Left ventricle myocardium inferior (tissue), 1 donor: ENCODE data around the gene FAM47C. TPM values are rescaled to one million over a fixed set of nuclear protein-coding genes. Genes with fewer than 3 reads are reported as not detected.
"Not testable (repeated sequence)": the region's sequence is repeated elsewhere in the genome, so short reads cannot be mapped to it uniquely, and the experiment has no call there.

ENCODE experiments used
- DNase-seq: peaks from one replicate; pipeline ENCODE4 v3.0.0-alpha.2; 2020
- H3K27ac ChIP-seq: fragments of 200-600 bp; replicated peaks from 2 replicates; pipeline ENCODE4 v1.8.0; 2021
- H3K27me3 ChIP-seq: fragments of 200-600 bp; 2 replicates; pipeline ENCODE4 v1.8.0; 2021; ENCODE audit warnings: low read depth
- H3K36me3 ChIP-seq: fragments of 200-600 bp; 2 replicates; pipeline ENCODE4 v1.8.0; 2021
- H3K4me1 ChIP-seq: fragments of 200-600 bp; 2 replicates; pipeline ENCODE4 v1.8.0; 2021
- H3K4me3 ChIP-seq: fragments of 200-600 bp; 2 replicates; pipeline ENCODE4 v1.8.0; 2021; ENCODE audit warnings: mild to moderate bottlenecking, moderate library complexity
- H3K9me3 ChIP-seq: fragments of 200-600 bp; replicated peaks from 2 replicates; pipeline ENCODE4 v1.8.0; 2021
- CTCF ChIP-seq: fragments of 200-600 bp; IDR thresholded peaks from 2 replicates; pipeline ENCODE4 v1.8.0; 2021; ENCODE audit warnings: antibody characterized with exemption, mild to moderate bottlenecking, borderline replicate concordance
- intact Hi-C: fragments of 100-400 bp; cut with micrococcal nuclease; formaldehyde crosslinking; loops from one replicate; pipeline ENCODE4 v1.11.0; 2022
- total RNA-seq: library from RNA; stranded (reverse); fragmentation: NEBNext Ultra II Directional; extraction: Animal tissue kit (Norgen Biotek cat#: 25700); gene quantifications from one replicate; pipeline ENCODE4 v1.2.1, GENCODE V29; 2021
- donor health status: DM: no; HTN: yes; CAD: no; lungs with severe emphysema.

FAM47C gene
- total RNA-seq, 1 donor from 2014 or later: not detected

- H3K4me1 ChIP-seq: no peaks in the 10 kb centered on the region
- H3K36me3 ChIP-seq: no peaks in the 10 kb centered on the region
- H3K27me3 ChIP-seq: no peaks in the 10 kb centered on the region
- no peak overlapping the region for H3K27ac ChIP-seq
- no peak overlapping the region for H3K4me3 ChIP-seq
- no peak for DNase-seq
- intact Hi-C loops: no loop called here
- no peak for TF ChIP-seq CTCF
- no peaks in the 10 kb centered on the region for H3K9me3 ChIP-seq
These were observed 2.3 kb downstream of the FAM47C start for GRCh38 chrX:37010496-37010895.

- H3K9me3 ChIP-seq, H3K27ac ChIP-seq, DNase-seq, H3K4me1 ChIP-seq, H3K4me3 ChIP-seq, intact Hi-C loops, H3K27me3 ChIP-seq, H3K36me3 ChIP-seq: not testable (repeated sequence)
These were observed 26.1 kb downstream of the FAM47C start for GRCh38 chrX:37034260-37034659.

- not testable (repeated sequence) for H3K27me3 ChIP-seq
These were observed 28.6 kb downstream of the FAM47C start for GRCh38 chrX:37036674-37037220.

GRCh38 chrX:37038814-37039213 is 30.6 kb downstream of the FAM47C start:
- H3K27me3 ChIP-seq, H3K9me3 ChIP-seq, H3K36me3 ChIP-seq, intact Hi-C loops, H3K4me1 ChIP-seq, H3K4me3 ChIP-seq, H3K27ac ChIP-seq, DNase-seq: not testable (repeated sequence)

More at GRCh38 chrX:37036674-37037220, 28.6 kb downstream of the FAM47C start:
- H3K4me3 ChIP-seq, intact Hi-C loops, DNase-seq, H3K27ac ChIP-seq, H3K36me3 ChIP-seq, H3K9me3 ChIP-seq, H3K4me1 ChIP-seq: not testable (repeated sequence)

- H3K4me1 ChIP-seq, H3K27me3 ChIP-seq, H3K27ac ChIP-seq, intact Hi-C loops, H3K9me3 ChIP-seq, H3K4me3 ChIP-seq, DNase-seq, H3K36me3 ChIP-seq: not testable (repeated sequence)
These were observed 35.1 kb downstream of the FAM47C start for GRCh38 chrX:37042956-37043885.

- no peak for TF ChIP-seq CTCF
- Histone ChIP-seq H3K9me3 (no peaks in the 10 kb centered on the region), H3K4me3 (no peak overlapping the region), H3K27me3 (no peaks in the 10 kb centered on the region), H3K27ac (no peak overlapping the region), H3K36me3 (no peaks in the 10 kb centered on the region), H3K4me1 (no peaks in the 10 kb centered on the region)
- intact Hi-C loops: no loop called here
- DNase-seq: no peak
These were observed 39.6 kb downstream of the FAM47C start for GRCh38 chrX:37047776-37048175.

GRCh38 chrX:37057572-37057971 is 49.4 kb downstream of the FAM47C start:
- H3K4me1 ChIP-seq, H3K4me3 ChIP-seq, H3K36me3 ChIP-seq, H3K27me3 ChIP-seq, H3K9me3 ChIP-seq, DNase-seq, H3K27ac ChIP-seq, intact Hi-C loops: not testable (repeated sequence)

GRCh38 chrX:37060999-37061398 is 52.8 kb downstream of the FAM47C start:
- intact Hi-C loops: no loop called here
- Histone ChIP-seq H3K36me3 (no peaks in the 10 kb centered on the region), H3K27me3 (no peaks in the 10 kb centered on the region), H3K4me1 (no peaks in the 10 kb centered on the region), H3K27ac (no peak overlapping the region), H3K9me3 (no peaks in the 10 kb centered on the region), H3K4me3 (no peak overlapping the region)
- peak; percentile 53 for TF ChIP-seq CTCF
- DNase-seq: no peak
